Body of pancreas (tissue), 4 donors: Measurements from ENCODE around the gene SIK2.

Experiments used
- CTCF ChIP-seq, 7 experiments: fragments of 450-650 bp in 4 of 7; fragments of 200-600 bp in 3 of 7; sonication (generic) in 3 of 7; IDR thresholded peaks; one replicate each; pipeline ENCODE4 v1.5.1; 2016 to 2019; ENCODE audit warnings: antibody characterized with exemption in 7 of 7
- POLR2A ChIP-seq, 3 donors: fragments of 450-650 bp; IDR thresholded peaks; one replicate each; pipeline ENCODE4 v1.6.1; 2016; ENCODE audit warnings: antibody characterized with exemption in 3 of 3, mild to moderate bottlenecking in 2 of 3

- TF ChIP-seq POLR2A (IDR thresholded peaks at IDR 0.05), result no peak
- no peak for TF ChIP-seq CTCF (IDR thresholded peaks at IDR 0.05)
These were observed 124.1 kb downstream of the SIK2 start for GRCh38 chr11:111726301-111726713.
